ENCODE measurements around the gene GYPA.
"Not testable (repeated sequence)": the region's sequence is repeated elsewhere in the genome, so short reads cannot be mapped to it uniquely, and the experiment has no call there.

DNA sequence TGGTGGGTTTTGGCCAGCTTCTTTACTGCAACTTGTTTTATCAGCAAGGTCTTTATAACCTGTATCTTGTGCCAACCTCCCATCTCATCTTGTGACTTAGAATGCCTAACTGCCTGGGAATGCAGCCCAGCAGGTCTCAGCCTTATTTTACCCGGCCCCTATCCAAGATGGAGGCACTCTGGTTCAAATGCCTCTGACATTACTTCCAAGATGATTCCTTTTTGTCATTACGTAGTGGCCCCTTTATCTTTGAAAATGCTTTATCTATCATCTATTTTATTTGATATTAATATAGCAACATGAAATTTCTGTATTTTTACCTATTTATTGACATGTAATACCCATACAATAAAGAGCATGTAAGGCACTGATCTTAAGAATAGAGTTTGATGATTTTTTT lies 49.3 kb downstream of the GYPA start:
- not testable (repeated sequence) for TF ChIP-seq ZFP3 (CRISPR knock-in tag; IDR thresholded peaks at IDR 0.05); ZC3H10 (CRISPR knock-in tag; IDR thresholded peaks at IDR 0.05); OSR1 (CRISPR knock-in tag; IDR thresholded peaks at IDR 0.05); ZFP30 (CRISPR knock-in tag; IDR thresholded peaks at IDR 0.05); TCF4 (CRISPR knock-in tag; IDR thresholded peaks at IDR 0.05; ENCODE audit: borderline replicate concordance); SNAI2 (CRISPR knock-in tag; IDR thresholded peaks at IDR 0.05)
- TF ChIP-seq, protein P1, sequence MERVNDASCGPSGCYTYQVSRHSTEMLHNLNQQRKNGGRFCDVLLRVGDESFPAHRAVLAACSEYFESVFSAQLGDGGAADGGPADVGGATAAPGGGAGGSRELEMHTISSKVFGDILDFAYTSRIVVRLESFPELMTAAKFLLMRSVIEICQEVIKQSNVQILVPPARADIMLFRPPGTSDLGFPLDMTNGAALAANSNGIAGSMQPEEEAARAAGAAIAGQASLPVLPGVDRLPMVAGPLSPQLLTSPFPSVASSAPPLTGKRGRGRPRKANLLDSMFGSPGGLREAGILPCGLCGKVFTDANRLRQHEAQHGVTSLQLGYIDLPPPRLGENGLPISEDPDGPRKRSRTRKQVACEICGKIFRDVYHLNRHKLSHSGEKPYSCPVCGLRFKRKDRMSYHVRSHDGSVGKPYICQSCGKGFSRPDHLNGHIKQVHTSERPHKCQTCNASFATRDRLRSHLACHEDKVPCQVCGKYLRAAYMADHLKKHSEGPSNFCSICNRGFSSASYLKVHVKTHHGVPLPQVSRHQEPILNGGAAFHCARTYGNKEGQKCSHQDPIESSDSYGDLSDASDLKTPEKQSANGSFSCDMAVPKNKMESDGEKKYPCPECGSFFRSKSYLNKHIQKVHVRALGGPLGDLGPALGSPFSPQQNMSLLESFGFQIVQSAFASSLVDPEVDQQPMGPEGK (CRISPR knock-in tag; IDR thresholded peaks at IDR 0.05; ENCODE audit: borderline replicate concordance) = not testable (repeated sequence)
- TF ChIP-seq, protein P2, sequence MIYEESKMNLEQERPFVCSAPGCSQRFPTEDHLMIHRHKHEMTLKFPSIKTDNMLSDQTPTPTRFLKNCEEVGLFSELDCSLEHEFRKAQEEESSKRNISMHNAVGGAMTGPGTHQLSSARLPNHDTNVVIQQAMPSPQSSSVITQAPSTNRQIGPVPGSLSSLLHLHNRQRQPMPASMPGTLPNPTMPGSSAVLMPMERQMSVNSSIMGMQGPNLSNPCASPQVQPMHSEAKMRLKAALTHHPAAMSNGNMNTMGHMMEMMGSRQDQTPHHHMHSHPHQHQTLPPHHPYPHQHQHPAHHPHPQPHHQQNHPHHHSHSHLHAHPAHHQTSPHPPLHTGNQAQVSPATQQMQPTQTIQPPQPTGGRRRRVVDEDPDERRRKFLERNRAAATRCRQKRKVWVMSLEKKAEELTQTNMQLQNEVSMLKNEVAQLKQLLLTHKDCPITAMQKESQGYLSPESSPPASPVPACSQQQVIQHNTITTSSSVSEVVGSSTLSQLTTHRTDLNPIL (CRISPR knock-in tag; IDR thresholded peaks at IDR 0.05; ENCODE audit: low read depth) = not testable (repeated sequence)
